22Rv1 (cell line): ENCODE results near the gene MT1F.

Experiments
- H3K27ac ChIP-seq: fragments of 450-650 bp; 2 replicates; pipeline ENCODE4 v1.5.1; 2017
- CTCF ChIP-seq: fragments of 450-650 bp; IDR thresholded peaks from 2 replicates; pipeline ENCODE4 v1.5.1; 2017; ENCODE audit warnings: mild to moderate bottlenecking
- ZFX ChIP-seq: fragments of 450-650 bp; IDR thresholded peaks from 2 replicates; pipeline ENCODE4 v1.6.1; 2017; ENCODE audit warnings: antibody characterized with exemption, borderline replicate concordance

Gene MT1F

GRCh38 chr16:56701534-56701933 lies 43.8 kb downstream of the MT1F start:
- TF ChIP-seq CTCF (no peak), ZFX (no peak)
- no peak overlapping the region for H3K27ac ChIP-seq

- TF ChIP-seq ZFX, result no peak
- TF ChIP-seq CTCF, result no peak
Observed at GRCh38 chr16:56702836-56703235, 45.1 kb downstream of the MT1F start.

More at GRCh38 chr16:56702836-56703235, 45.1 kb downstream of the MT1F start:
- H3K27ac ChIP-seq, result no peak overlapping the region
